Activated naive CD8-positive, alpha-beta T cell (primary cell): Measurements from ENCODE around the gene ERF.

ENCODE experiments used
- H3K27ac Mint-ChIP-seq: one replicate; pipeline ENCODE4 v1.8.0; 2021; ENCODE audit warnings: mixed read lengths
- H3K27me3 Mint-ChIP-seq: one replicate; pipeline ENCODE4 v1.8.0; 2021; ENCODE audit warnings: mixed read lengths
- H3K36me3 Mint-ChIP-seq: one replicate; pipeline ENCODE4 v1.8.0; 2021; ENCODE audit warnings: mixed read lengths
- H3K4me1 Mint-ChIP-seq: one replicate; pipeline ENCODE4 v1.8.0; 2021; ENCODE audit warnings: low read depth, mixed read lengths
- H3K4me3 Mint-ChIP-seq: one replicate; pipeline ENCODE4 v1.8.0; 2021; ENCODE audit warnings: mild to moderate bottlenecking, mixed read lengths
- H3K9me3 Mint-ChIP-seq: one replicate; pipeline ENCODE4 v1.8.0; 2021; ENCODE audit warnings: low read depth, mixed read lengths

ERF gene

GRCh38 chr19:42290523-42291434 is 35.9 kb upstream of the ERF start:
- Mint-ChIP-seq H3K9me3 (no peaks in the 10 kb centered on the region), H3K27me3 (no peaks in the 10 kb centered on the region), H3K4me1 (peaks cover 10% of the 10 kb centered on the region), H3K36me3 (no peaks in the 10 kb centered on the region), H3K27ac (no peak overlapping the region), H3K4me3 (no peak overlapping the region)

GRCh38 chr19:42290136-42290522 is 35.2 kb upstream of the ERF start:
- Mint-ChIP-seq H3K27me3 (no peaks in the 10 kb centered on the region), H3K36me3 (no peaks in the 10 kb centered on the region), H3K4me3 (no peak overlapping the region), H3K4me1 (peaks cover 13% of the 10 kb centered on the region), H3K9me3 (no peaks in the 10 kb centered on the region), H3K27ac (no peak overlapping the region)

GRCh38 chr19:42289556-42290041 is 34.7 kb upstream of the ERF start:
- H3K27ac Mint-ChIP-seq, result no peak overlapping the region
- H3K4me3 Mint-ChIP-seq, result no peak overlapping the region
- H3K9me3 Mint-ChIP-seq, result no peaks in the 10 kb centered on the region
- H3K27me3 Mint-ChIP-seq, result no peaks in the 10 kb centered on the region
- no peaks in the 10 kb centered on the region for H3K36me3 Mint-ChIP-seq
- H3K4me1 Mint-ChIP-seq, result peaks cover 18% of the 10 kb centered on the region

- Mint-ChIP-seq H3K4me1 (peaks cover 18% of the 10 kb centered on the region), H3K27ac (no peak overlapping the region), H3K4me3 (no peak overlapping the region), H3K27me3 (no peaks in the 10 kb centered on the region), H3K9me3 (no peaks in the 10 kb centered on the region), H3K36me3 (no peaks in the 10 kb centered on the region)
Observed at GRCh38 chr19:42288881-42289555, 34.1 kb upstream of the ERF start.

GRCh38 chr19:42288387-42288786 is 33.5 kb upstream of the ERF start:
- Mint-ChIP-seq H3K27ac (no peak overlapping the region), H3K4me3 (no peak overlapping the region), H3K27me3 (no peaks in the 10 kb centered on the region), H3K36me3 (no peaks in the 10 kb centered on the region), H3K9me3 (no peaks in the 10 kb centered on the region), H3K4me1 (peaks cover 18% of the 10 kb centered on the region)

GRCh38 chr19:42287827-42288107 is 32.8 kb upstream of the ERF start:
- Mint-ChIP-seq H3K27me3 (no peaks in the 10 kb centered on the region), H3K9me3 (no peaks in the 10 kb centered on the region), H3K36me3 (no peaks in the 10 kb centered on the region), H3K4me3 (no peak overlapping the region), H3K27ac (no peak overlapping the region), H3K4me1 (peaks cover 18% of the 10 kb centered on the region)

- no peaks in the 10 kb centered on the region for H3K36me3 Mint-ChIP-seq
- no peaks in the 10 kb centered on the region for H3K9me3 Mint-ChIP-seq
- no peaks in the 10 kb centered on the region for H3K27me3 Mint-ChIP-seq
- no peak overlapping the region for H3K4me3 Mint-ChIP-seq
- H3K27ac Mint-ChIP-seq, result no peak overlapping the region
- H3K4me1 Mint-ChIP-seq, result peaks cover 22% of the 10 kb centered on the region
Observed at GRCh38 chr19:42287017-42287826, 32.3 kb upstream of the ERF start.

GRCh38 chr19:42286349-42287016 is 31.6 kb upstream of the ERF start:
- H3K9me3 Mint-ChIP-seq, result no peaks in the 10 kb centered on the region
- no peaks in the 10 kb centered on the region for H3K27me3 Mint-ChIP-seq
- no peak overlapping the region for H3K4me3 Mint-ChIP-seq
- H3K4me1 Mint-ChIP-seq, result peaks cover 26% of the 10 kb centered on the region
- H3K36me3 Mint-ChIP-seq, result no peaks in the 10 kb centered on the region
- H3K27ac Mint-ChIP-seq, result peak overlapping the region; percentile 81

GRCh38 chr19:42285988-42286348 is 31.0 kb upstream of the ERF start:
- Mint-ChIP-seq H3K27me3 (no peaks in the 10 kb centered on the region), H3K4me3 (peak overlapping the region; percentile 49), H3K9me3 (no peaks in the 10 kb centered on the region), H3K27ac (peak overlapping the region; percentile 81), H3K36me3 (no peaks in the 10 kb centered on the region), H3K4me1 (peaks cover 28% of the 10 kb centered on the region)

GRCh38 chr19:42285541-42285941 is 30.6 kb upstream of the ERF start:
- Mint-ChIP-seq H3K36me3 (no peaks in the 10 kb centered on the region), H3K27ac (peak overlapping the region; percentile 81), H3K9me3 (no peaks in the 10 kb centered on the region), H3K27me3 (no peaks in the 10 kb centered on the region), H3K4me3 (peak overlapping the region; percentile 49), H3K4me1 (peaks cover 28% of the 10 kb centered on the region)

GRCh38 chr19:42284591-42285341 is 29.8 kb upstream of the ERF start:
- Mint-ChIP-seq H3K4me3 (peak overlapping the region; percentile 96), H3K36me3 (no peaks in the 10 kb centered on the region), H3K4me1 (peaks cover 31% of the 10 kb centered on the region), H3K27me3 (no peaks in the 10 kb centered on the region), H3K9me3 (no peaks in the 10 kb centered on the region), H3K27ac (peak overlapping the region; percentile 95)

GRCh38 chr19:42284066-42284501 is 29.2 kb upstream of the ERF start:
- Mint-ChIP-seq H3K4me1 (peaks cover 38% of the 10 kb centered on the region), H3K36me3 (no peaks in the 10 kb centered on the region), H3K27ac (no peak overlapping the region), H3K9me3 (no peaks in the 10 kb centered on the region), H3K4me3 (no peak overlapping the region), H3K27me3 (no peaks in the 10 kb centered on the region)

- Mint-ChIP-seq H3K27ac (no peak overlapping the region), H3K27me3 (no peaks in the 10 kb centered on the region), H3K36me3 (no peaks in the 10 kb centered on the region), H3K4me3 (no peak overlapping the region), H3K9me3 (no peaks in the 10 kb centered on the region), H3K4me1 (peaks cover 44% of the 10 kb centered on the region)
Observed at GRCh38 chr19:42283188-42284065, 28.5 kb upstream of the ERF start.
